Posterior cingulate gyrus (tissue), 11 donors: ENCODE data around the gene DEUP1.
A peak's percentile ranks its signal among the peaks of the same experiment; 100 is the strongest.
"Not testable (repeated sequence)": the region's sequence is repeated elsewhere in the genome, so short reads cannot be mapped to it uniquely, and the experiment has no call there.

Experiments used
- DNase-seq, 10 donors: peaks; one replicate each; pipeline versions ENCODE4 v3.0.0 to v3.0.0-alpha.2; 2020 to 2021; ENCODE audit warnings: mixed read lengths in 3 of 10
- intact Hi-C: fragments of 100-400 bp; cut with DNase I; formaldehyde crosslinking; loops from one replicate; pipeline ENCODE4 v1.15.1; 2023

Gene DEUP1

GRCh38 chr11:93330446-93330984 lies at the start of gene DEUP1:
Gene DEUP1 (plus strand): TSS chr11:93330742. CDS start chr11:93332260, 1,518 bp downstream.
- peak in 8 of 10 donors; percentile 6 to 88 (median 48) for DNase-seq
- intact Hi-C loops = no loop called here

GRCh38 chr11:93285430-93285829 lies 45.1 kb upstream of the DEUP1 start:
- DNase-seq = no peak

GRCh38 chr11:93287434-93287833 lies 43.1 kb upstream of the DEUP1 start:
- intact Hi-C loops = no loop called here

More at GRCh38 chr11:93285430-93285829, 45.1 kb upstream of the DEUP1 start:
- intact Hi-C loops = no loop called here

GRCh38 chr11:93288079-93288478 lies 42.5 kb upstream of the DEUP1 start:
- DNase-seq = no peak
- intact Hi-C loops = no loop called here

More at GRCh38 chr11:93287434-93287833, 43.1 kb upstream of the DEUP1 start:
- DNase-seq = no peak

GRCh38 chr11:93288767-93289166 lies 41.8 kb upstream of the DEUP1 start:
- intact Hi-C loops = no loop called here
- DNase-seq = no peak

- intact Hi-C loops = no loop called here
These were observed 40.6 kb upstream of the DEUP1 start for GRCh38 chr11:93289782-93290463.

GRCh38 chr11:93291110-93291509 lies 39.4 kb upstream of the DEUP1 start:
- no peak for DNase-seq
- intact Hi-C loops = no loop called here

More at GRCh38 chr11:93289782-93290463, 40.6 kb upstream of the DEUP1 start:
- no peak for DNase-seq

- intact Hi-C loops = no loop called here
- no peak for DNase-seq
These were observed 38.6 kb upstream of the DEUP1 start for GRCh38 chr11:93291898-93292297.

GRCh38 chr11:93295921-93296575 lies 34.5 kb upstream of the DEUP1 start:
- DNase-seq = no peak
- intact Hi-C loops = no loop called here

GRCh38 chr11:93303689-93304088 lies 26.9 kb upstream of the DEUP1 start:
- DNase-seq = peak in 1 of 10 donors; percentile 50
- intact Hi-C loops = no loop called here

GRCh38 chr11:93314399-93314798 lies 16.1 kb upstream of the DEUP1 start:
- intact Hi-C loops, DNase-seq: not testable (repeated sequence)

GRCh38 chr11:93319224-93319839 lies 11.2 kb upstream of the DEUP1 start:
- intact Hi-C loops = no loop called here
- DNase-seq = no peak

- intact Hi-C loops = no loop called here
- no peak for DNase-seq
These were observed 10.3 kb upstream of the DEUP1 start for GRCh38 chr11:93320230-93320629.

- intact Hi-C loops = no loop called here
- no peak for DNase-seq
These were observed 8.3 kb upstream of the DEUP1 start for GRCh38 chr11:93322207-93322606.

- intact Hi-C loops = no loop called here
- no peak for DNase-seq
These were observed 6.8 kb upstream of the DEUP1 start for GRCh38 chr11:93323747-93324146.

- DNase-seq = no peak
- intact Hi-C loops = no loop called here
These were observed 6.0 kb upstream of the DEUP1 start for GRCh38 chr11:93324500-93324899.

- intact Hi-C loops = no loop called here
- DNase-seq = no peak
These were observed 3.9 kb upstream of the DEUP1 start for GRCh38 chr11:93326681-93327080.

- intact Hi-C loops = no loop called here
- peak in 1 of 10 donors; percentile 79 for DNase-seq
These were observed 551 bp upstream of the DEUP1 start for GRCh38 chr11:93329936-93330445.

GRCh38 chr11:93340223-93340622 lies 9.7 kb downstream of the DEUP1 start:
- intact Hi-C loops = no loop called here
- no peak for DNase-seq

- intact Hi-C loops = no loop called here
- DNase-seq = no peak
These were observed 14.4 kb downstream of the DEUP1 start for GRCh38 chr11:93344855-93345333.

- intact Hi-C loops = no loop called here
These were observed 18.4 kb downstream of the DEUP1 start for GRCh38 chr11:93348930-93349329.

More at GRCh38 chr11:93348930-93349329, 18.4 kb downstream of the DEUP1 start:
- no peak for DNase-seq
